ENCODE results near the gene SIX2. TPM values are rescaled to one million over a fixed set of nuclear protein-coding genes. Genes with fewer than 3 reads are reported as not detected.

The SIX2 gene
- total RNA-seq (1 to 10 TPM; 1.7 to 6.0 TPM), polyA plus RNA-seq (1 to 10 TPM; 1.8 to 3.4 TPM)
- long read RNA-seq, donor 1, partial matches to known transcripts = 0 of 2 reads
- long read RNA-seq, donor 1, other reads (novel, unspliced or antisense) = 0 of 2 reads
- long read RNA-seq, donor 2, transcript SIX2-201 (2 exons, 2,205 nt) = major isoform, 8 of 8 reads
- long read RNA-seq, donor 2, partial matches to known transcripts = 0 of 8 reads
- long read RNA-seq, donor 2, other reads (novel, unspliced or antisense) = 0 of 8 reads

DNA sequence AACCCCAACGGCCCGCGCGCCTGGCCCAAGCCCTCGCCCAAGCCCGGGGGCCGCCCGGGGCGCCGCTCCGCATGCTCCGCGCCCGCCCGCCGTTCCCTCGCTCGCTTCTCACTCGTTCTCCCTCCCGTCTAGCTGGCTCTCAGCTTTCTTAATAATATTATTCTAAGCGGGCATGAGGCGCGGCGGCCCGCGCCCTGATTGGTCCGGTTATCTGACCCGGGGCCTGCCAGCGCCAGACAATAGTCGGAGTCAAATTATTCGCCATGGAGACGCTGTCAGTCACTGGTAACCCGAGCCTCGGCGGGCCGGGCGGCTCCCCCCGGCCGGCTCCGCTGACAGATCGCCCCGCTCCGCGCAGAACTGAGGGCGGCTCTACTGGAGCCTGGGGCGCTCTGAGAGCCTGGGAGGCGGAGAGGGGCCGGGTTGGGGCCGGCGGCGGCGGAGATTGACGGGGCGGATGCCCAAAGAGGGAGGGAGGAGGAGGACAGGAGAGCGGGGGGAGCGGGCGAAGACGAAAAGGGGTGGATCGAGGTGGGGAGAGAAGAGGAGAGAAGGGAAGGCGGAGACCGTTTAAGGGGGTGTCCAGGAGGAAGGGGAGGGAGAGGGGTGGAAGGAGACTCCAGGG is at the start of gene SIX2:
Gene SIX2, minus strand, starts transcription at position 150 of the 625 bp plus-strand sequence. CDS start 342 bp downstream, outside the sequence.
- H3K27ac ChIP-seq (ENCODE audit: low read depth in 1 of 2, low read length in 2 of 2) = peak within 1 kb of the TSS; percentile 18 to 76
- intact Hi-C loops (cut with DNase I) = no loop called here
- WGBS, 2 donors = 0 to 1% methylated on average over 59 to 61 of the region's 61 CpGs
- H3K36me3 ChIP-seq (ENCODE audit: control insufficient read depth in 1 of 2, insufficient read depth in 2 of 2, low read length in 1 of 2) = peaks cover 0 to 4% of the 10 kb centered on the region in 2 donors
- H3K9me3 ChIP-seq (ENCODE audit: control insufficient read depth, low read length) = no peaks in the 10 kb centered on the region
- DNase-seq = peak; percentile 94 to 96
- H3K27me3 ChIP-seq (ENCODE audit: control insufficient read depth in 1 of 2, insufficient read depth in 2 of 2, low read length in 1 of 2) = no peaks in the 10 kb centered on the region
- ATAC-seq (ENCODE audit: low FRiP score) = peak; percentile 93
- peak within 1 kb of the TSS; percentile 46 to 65 for H3K4me3 ChIP-seq (ENCODE audit: low read length in 2 of 2)
- no peaks in the 10 kb centered on the region for H3K4me1 ChIP-seq (ENCODE audit: control insufficient read depth in 1 of 2, insufficient read depth in 2 of 2, low read length in 2 of 2)

DNA sequence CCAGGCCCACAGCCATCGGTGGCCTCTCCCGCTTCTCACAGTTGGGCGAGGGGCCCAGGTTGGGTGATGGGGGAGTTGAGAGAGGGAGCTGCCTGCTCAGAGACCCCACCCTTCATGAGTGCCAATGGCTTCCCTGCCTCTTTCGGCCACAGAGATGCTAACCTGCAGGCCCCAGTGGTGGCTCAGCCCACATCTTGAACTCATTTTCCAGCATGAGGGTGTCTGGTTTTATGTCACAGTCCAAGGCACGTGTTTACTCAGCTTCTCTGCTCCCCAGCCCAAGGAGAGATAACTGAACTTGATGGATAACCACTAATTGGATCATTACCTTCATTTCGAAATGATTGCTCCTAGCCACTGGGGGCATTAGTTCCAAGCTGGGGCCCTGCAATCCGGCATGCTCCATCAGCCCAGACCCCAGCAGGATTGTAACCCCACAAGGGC is 45.9 kb upstream of the SIX2 start:
- no peak overlapping the region for H3K27ac ChIP-seq (ENCODE audit: low read depth in 1 of 2, low read length in 2 of 2)
- intact Hi-C loops (cut with DNase I) = no loop called here
- no peaks in the 10 kb centered on the region for H3K36me3 ChIP-seq (ENCODE audit: control insufficient read depth in 1 of 2, insufficient read depth in 2 of 2, low read length in 1 of 2)
- H3K27me3 ChIP-seq (ENCODE audit: control insufficient read depth in 1 of 2, insufficient read depth in 2 of 2, low read length in 1 of 2) = no peaks in the 10 kb centered on the region
- ATAC-seq (ENCODE audit: low FRiP score) (no peak), DNase-seq (no peak)
- H3K4me3 ChIP-seq (ENCODE audit: low read length in 2 of 2) = no peak overlapping the region
- WGBS, 2 donors = 84 to 87% methylated on average over 7 of the region's 7 CpGs
- H3K9me3 ChIP-seq (ENCODE audit: control insufficient read depth, low read length) = no peaks in the 10 kb centered on the region
- no peaks in the 10 kb centered on the region for H3K4me1 ChIP-seq (ENCODE audit: control insufficient read depth in 1 of 2, insufficient read depth in 2 of 2, low read length in 2 of 2)

GRCh38 chr2:45053966-45054365 is 44.7 kb upstream of the SIX2 start:
- no peak for ATAC-seq (ENCODE audit: low FRiP score)
- DNase-seq = no peak
- H3K27ac ChIP-seq (ENCODE audit: low read depth in 1 of 2, low read length in 2 of 2) = no peak overlapping the region
- WGBS, 2 donors = 79 to 86% methylated on average over 8 of the region's 8 CpGs
- H3K27me3 ChIP-seq (ENCODE audit: control insufficient read depth in 1 of 2, insufficient read depth in 2 of 2, low read length in 1 of 2) = no peaks in the 10 kb centered on the region
- H3K9me3 ChIP-seq (ENCODE audit: control insufficient read depth, low read length) = no peaks in the 10 kb centered on the region
- H3K4me3 ChIP-seq (ENCODE audit: low read length in 2 of 2) = no peak overlapping the region
- intact Hi-C loops (cut with DNase I) = no loop called here
- no peaks in the 10 kb centered on the region for H3K4me1 ChIP-seq (ENCODE audit: control insufficient read depth in 1 of 2, insufficient read depth in 2 of 2, low read length in 2 of 2)
- H3K36me3 ChIP-seq (ENCODE audit: control insufficient read depth in 1 of 2, insufficient read depth in 2 of 2, low read length in 1 of 2) = no peaks in the 10 kb centered on the region

- intact Hi-C loops (cut with DNase I) = no loop called here
- no peak overlapping the region for H3K4me3 ChIP-seq (ENCODE audit: low read length in 2 of 2)
- 89 to 93% methylated on average over 5 of the region's 5 CpGs for WGBS, 2 donors
Observed at GRCh38 chr2:45052388-45052928, 43.2 kb upstream of the SIX2 start.

GRCh38 chr2:45049569-45050336 is 40.5 kb upstream of the SIX2 start:
- intact Hi-C loops (cut with DNase I) = no loop called here
- ATAC-seq (ENCODE audit: low FRiP score) (no peak), DNase-seq (no peak)
- H3K9me3 ChIP-seq (ENCODE audit: control insufficient read depth, low read length) = no peaks in the 10 kb centered on the region
- H3K27ac ChIP-seq (ENCODE audit: low read depth in 1 of 2, low read length in 2 of 2) = no peak overlapping the region
- H3K4me3 ChIP-seq (ENCODE audit: low read length in 2 of 2) = no peak overlapping the region
- H3K4me1 ChIP-seq (ENCODE audit: control insufficient read depth in 1 of 2, insufficient read depth in 2 of 2, low read length in 2 of 2) = no peaks in the 10 kb centered on the region
- H3K27me3 ChIP-seq (ENCODE audit: control insufficient read depth in 1 of 2, insufficient read depth in 2 of 2, low read length in 1 of 2) = no peaks in the 10 kb centered on the region
- no peaks in the 10 kb centered on the region for H3K36me3 ChIP-seq (ENCODE audit: control insufficient read depth in 1 of 2, insufficient read depth in 2 of 2, low read length in 1 of 2)
- 87 to 89% methylated on average over 19 of the region's 19 CpGs for WGBS, 2 donors

More at GRCh38 chr2:45052388-45052928, 43.2 kb upstream of the SIX2 start:
- Histone ChIP-seq H3K27ac (ENCODE audit: low read depth in 1 of 2, low read length in 2 of 2) (no peak overlapping the region), H3K36me3 (ENCODE audit: control insufficient read depth in 1 of 2, insufficient read depth in 2 of 2, low read length in 1 of 2) (no peaks in the 10 kb centered on the region), H3K4me1 (ENCODE audit: control insufficient read depth in 1 of 2, insufficient read depth in 2 of 2, low read length in 2 of 2) (no peaks in the 10 kb centered on the region), H3K9me3 (ENCODE audit: control insufficient read depth, low read length) (no peaks in the 10 kb centered on the region), H3K27me3 (ENCODE audit: control insufficient read depth in 1 of 2, insufficient read depth in 2 of 2, low read length in 1 of 2) (no peaks in the 10 kb centered on the region)
- DNase-seq = no peak
- ATAC-seq (ENCODE audit: low FRiP score) = no peak

GRCh38 chr2:45047301-45047700 is 38.0 kb upstream of the SIX2 start:
- no peak overlapping the region for H3K4me3 ChIP-seq (ENCODE audit: low read length in 2 of 2)
- ATAC-seq (ENCODE audit: low FRiP score) (no peak), DNase-seq (no peak)
- H3K4me1 ChIP-seq (ENCODE audit: control insufficient read depth in 1 of 2, insufficient read depth in 2 of 2, low read length in 2 of 2) = no peaks in the 10 kb centered on the region
- H3K27me3 ChIP-seq (ENCODE audit: control insufficient read depth in 1 of 2, insufficient read depth in 2 of 2, low read length in 1 of 2) = no peaks in the 10 kb centered on the region
- intact Hi-C loops (cut with DNase I) = no loop called here
- no peaks in the 10 kb centered on the region for H3K9me3 ChIP-seq (ENCODE audit: control insufficient read depth, low read length)
- H3K27ac ChIP-seq (ENCODE audit: low read depth in 1 of 2, low read length in 2 of 2) = no peak overlapping the region
- H3K36me3 ChIP-seq (ENCODE audit: control insufficient read depth in 1 of 2, insufficient read depth in 2 of 2, low read length in 1 of 2) = no peaks in the 10 kb centered on the region
- WGBS, 2 donors = 70 to 84% methylated on average over 4 of the region's 4 CpGs

DNA sequence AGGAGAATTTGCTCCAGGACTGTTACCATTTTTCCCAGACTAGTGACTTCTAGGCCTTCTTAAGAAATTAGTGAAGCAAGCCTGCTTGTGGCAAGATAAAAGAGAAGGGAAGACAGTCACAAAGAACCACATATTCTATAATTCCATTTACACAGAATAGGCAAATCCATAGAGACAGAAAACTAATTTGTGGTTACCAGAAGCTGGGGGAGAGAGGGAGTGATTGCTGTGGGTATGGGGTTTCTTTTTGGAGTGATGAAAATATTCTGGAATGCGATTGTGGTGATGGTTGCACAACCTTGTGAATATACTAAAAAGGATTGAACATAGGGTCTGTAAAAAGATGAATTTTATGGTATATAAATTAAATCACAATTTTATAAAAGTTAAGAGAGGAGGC is 37.5 kb upstream of the SIX2 start:
- Histone ChIP-seq H3K27ac (ENCODE audit: low read depth in 1 of 2, low read length in 2 of 2) (no peak overlapping the region), H3K4me3 (ENCODE audit: low read length in 2 of 2) (no peak overlapping the region), H3K36me3 (ENCODE audit: control insufficient read depth in 1 of 2, insufficient read depth in 2 of 2, low read length in 1 of 2) (no peaks in the 10 kb centered on the region), H3K27me3 (ENCODE audit: control insufficient read depth in 1 of 2, insufficient read depth in 2 of 2, low read length in 1 of 2) (no peaks in the 10 kb centered on the region), H3K4me1 (ENCODE audit: control insufficient read depth in 1 of 2, insufficient read depth in 2 of 2, low read length in 2 of 2) (no peaks in the 10 kb centered on the region), H3K9me3 (ENCODE audit: control insufficient read depth, low read length) (no peaks in the 10 kb centered on the region)
- DNase-seq (no peak), ATAC-seq (ENCODE audit: low FRiP score) (no peak)
- 94 to 97% methylated on average over 1 of the region's 1 CpG for WGBS, 2 donors
- intact Hi-C loops (cut with DNase I) = no loop called here

- H3K36me3 ChIP-seq (ENCODE audit: control insufficient read depth in 1 of 2, insufficient read depth in 2 of 2, low read length in 1 of 2) = no peaks in the 10 kb centered on the region
- no peaks in the 10 kb centered on the region for H3K9me3 ChIP-seq (ENCODE audit: control insufficient read depth, low read length)
- DNase-seq = no peak
- 93 to 96% methylated on average over 3 of the region's 3 CpGs for WGBS, 2 donors
- intact Hi-C loops (cut with DNase I) = no loop called here
- no peaks in the 10 kb centered on the region for H3K4me1 ChIP-seq (ENCODE audit: control insufficient read depth in 1 of 2, insufficient read depth in 2 of 2, low read length in 2 of 2)
- ATAC-seq (ENCODE audit: low FRiP score) = no peak
- no peaks in the 10 kb centered on the region for H3K27me3 ChIP-seq (ENCODE audit: control insufficient read depth in 1 of 2, insufficient read depth in 2 of 2, low read length in 1 of 2)
- H3K4me3 ChIP-seq (ENCODE audit: low read length in 2 of 2) = no peak overlapping the region
- no peak overlapping the region for H3K27ac ChIP-seq (ENCODE audit: low read depth in 1 of 2, low read length in 2 of 2)
Observed at GRCh38 chr2:45045706-45046105, 36.5 kb upstream of the SIX2 start.
